HEK293 (cell line): ENCODE measurements around the gene ZC3H11A.

Source experiments
- CTCF ChIA-PET: fragments of 350-600 bp; formaldehyde crosslinking; extraction: SDS; loops from one replicate; lab custom pipeline; 2021; ENCODE audit warnings: antibody characterized with exemption; lab: Yijun Ruan, JAX
- POLR2A ChIA-PET: fragments of 300-600 bp; formaldehyde crosslinking; extraction: SDS; loops from one replicate; lab custom pipeline; 2020; ENCODE audit warnings: antibody characterized with exemption, inconsistent platforms; lab: Yijun Ruan, JAX
- H3K27ac ChIP-seq: fragments of 200-500 bp; sonication (Bioruptor generic); 2 replicates; pipeline ENCODE4 v1.5.1; 2014; ENCODE audit warnings: low read depth, low read length, control low read depth, inconsistent platforms; ENCODE audit errors: extremely low read depth
- H3K36me3 ChIP-seq, 2 experiments: fragments of 200-500 bp in 1 of 2; sonication (Bioruptor generic) in 1 of 2; 1 replicate in 1 of 2; 2 replicates in 1 of 2; pipeline ENCODE4 v1.5.1; 2014 to 2017; ENCODE audit warnings: inconsistent platforms in 2 of 2, low read length in 2 of 2; ENCODE audit not compliant: control insufficient read depth in 2 of 2, insufficient read depth in 1 of 2
- H3K4me1 ChIP-seq: fragments of 200-500 bp; sonication (Bioruptor generic); 2 replicates; pipeline ENCODE4 v1.5.1; 2014; ENCODE audit warnings: mild to moderate bottlenecking, low read length, inconsistent platforms; ENCODE audit not compliant: control insufficient read depth, insufficient read depth
- H3K4me3 ChIP-seq: 2 replicates; pipeline ENCODE4 v1.5.1; 2011; ENCODE audit warnings: low read depth, mild to moderate bottlenecking, control low read depth, low read length, moderate library complexity
- H3K9me3 ChIP-seq: fragments of 200-500 bp; sonication (Bioruptor generic); 2 replicates; pipeline ENCODE4 v1.5.1; 2014; ENCODE audit warnings: low read depth, low read length, inconsistent platforms; ENCODE audit not compliant: control insufficient read depth, insufficient read depth
- ATF2 ChIP-seq: fragments of 450-650 bp; formaldehyde crosslinking; IDR thresholded peaks from 2 replicates; pipeline ENCODE4 v1.5.1; 2016; ENCODE audit warnings: missing biosample characterization, missing genetic modification characterization, low read depth
- GLI4 ChIP-seq: fragments of 450-650 bp; formaldehyde crosslinking; IDR thresholded peaks from 2 replicates; pipeline ENCODE4 v1.5.1; 2016; ENCODE audit warnings: missing biosample characterization, missing genetic modification characterization
- IKZF3 ChIP-seq: fragments of 450-650 bp; IDR thresholded peaks from 2 replicates; pipeline ENCODE4 v1.5.0; 2018; ENCODE audit warnings: missing biosample characterization, mild to moderate bottlenecking, missing genetic modification characterization, moderate library complexity
- KLF1 ChIP-seq: fragments of 450-650 bp; formaldehyde crosslinking; IDR thresholded peaks from 2 replicates; pipeline ENCODE4 v1.5.1; 2016; ENCODE audit warnings: missing biosample characterization, missing genetic modification characterization
- PATZ1 ChIP-seq: fragments of 450-650 bp; formaldehyde crosslinking; IDR thresholded peaks from 2 replicates; pipeline ENCODE4 v1.5.1; 2016; ENCODE audit warnings: missing biosample characterization, missing genetic modification characterization
- SP3 ChIP-seq: fragments of 450-650 bp; formaldehyde crosslinking; IDR thresholded peaks from 2 replicates; pipeline ENCODE4 v1.5.1; 2016; ENCODE audit warnings: missing biosample characterization, missing genetic modification characterization
- TRIM28 ChIP-seq: IDR thresholded peaks from 2 replicates; pipeline ENCODE4 v1.6.1; 2011; ENCODE audit warnings: low read length, control low read depth, borderline replicate concordance
- YY1 ChIP-seq: fragments of 450-650 bp; formaldehyde crosslinking; IDR thresholded peaks from 2 replicates; pipeline ENCODE4 v1.5.1; 2018; ENCODE audit warnings: missing biosample characterization, missing genetic modification characterization
- ZBTB1 ChIP-seq: fragments of 450-650 bp; formaldehyde crosslinking; IDR thresholded peaks from 2 replicates; pipeline ENCODE4 v1.5.1; 2016; ENCODE audit warnings: missing biosample characterization, missing genetic modification characterization
- ZBTB17 ChIP-seq: fragments of 450-650 bp; formaldehyde crosslinking; IDR thresholded peaks from 2 replicates; pipeline ENCODE4 v1.5.1; 2016; ENCODE audit warnings: missing biosample characterization, missing genetic modification characterization
- ZBTB20 ChIP-seq: fragments of 450-650 bp; formaldehyde crosslinking; IDR thresholded peaks from 2 replicates; pipeline ENCODE4 v1.5.1; 2016; ENCODE audit warnings: missing biosample characterization, missing genetic modification characterization
- ZBTB21 ChIP-seq: fragments of 450-650 bp; formaldehyde crosslinking; IDR thresholded peaks from 2 replicates; pipeline ENCODE4 v1.5.1; 2017; ENCODE audit warnings: missing biosample characterization, missing genetic modification characterization
- ZBTB26 ChIP-seq: fragments of 450-650 bp; formaldehyde crosslinking; optimal IDR thresholded peaks from 2 replicates; pipeline ENCODE3; 2016; ENCODE audit warnings: missing biosample characterization, mild to moderate bottlenecking, missing genetic modification characterization
- ZFP69B ChIP-seq: fragments of 450-650 bp; formaldehyde crosslinking; IDR thresholded peaks from 2 replicates; pipeline ENCODE4 v1.5.1; 2016; ENCODE audit warnings: missing biosample characterization, missing genetic modification characterization
- ZNF157 ChIP-seq: fragments of 450-650 bp; formaldehyde crosslinking; IDR thresholded peaks from 2 replicates; pipeline ENCODE4 v1.5.1; 2016; ENCODE audit warnings: missing biosample characterization, missing genetic modification characterization
- ZNF248 ChIP-seq: fragments of 450-650 bp; formaldehyde crosslinking; IDR thresholded peaks from 2 replicates; pipeline ENCODE4 v1.5.1; 2017; ENCODE audit warnings: missing biosample characterization, missing genetic modification characterization
- ZNF335 ChIP-seq: fragments of 450-650 bp; formaldehyde crosslinking; conservative IDR thresholded peaks from 2 replicates; pipeline ENCODE4 v1.5.1; 2016; ENCODE audit warnings: missing biosample characterization, missing genetic modification characterization
- ZNF341 ChIP-seq: fragments of 450-650 bp; formaldehyde crosslinking; IDR thresholded peaks from 2 replicates; pipeline ENCODE4; 2016; ENCODE audit warnings: low read depth, missing biosample characterization, missing genetic modification characterization
- ZNF501 ChIP-seq: fragments of 450-650 bp; formaldehyde crosslinking; IDR thresholded peaks from 2 replicates; pipeline ENCODE4 v1.5.1; 2016; ENCODE audit warnings: missing biosample characterization, missing genetic modification characterization
- ZNF654 ChIP-seq: fragments of 450-650 bp; formaldehyde crosslinking; IDR thresholded peaks from 2 replicates; pipeline ENCODE4 v1.5.1; 2016; ENCODE audit warnings: low read depth, missing biosample characterization, missing genetic modification characterization
- ZNF660 ChIP-seq: fragments of 450-650 bp; IDR thresholded peaks from 2 replicates; pipeline ENCODE4 v1.5.1; 2018; ENCODE audit warnings: missing biosample characterization, mild to moderate bottlenecking, missing genetic modification characterization
- ZNF76 ChIP-seq: fragments of 450-650 bp; formaldehyde crosslinking; IDR thresholded peaks from 2 replicates; pipeline ENCODE4; 2016; ENCODE audit warnings: low read depth, missing biosample characterization, missing genetic modification characterization, borderline replicate concordance
- ZSCAN30 ChIP-seq: fragments of 450-650 bp; IDR thresholded peaks from 2 replicates; pipeline ENCODE4 v1.5.1; 2018; ENCODE audit warnings: missing biosample characterization, mild to moderate bottlenecking, missing genetic modification characterization, moderate library complexity
- TF ChIP-seq, protein P1 (sequence below): fragments of 450-650 bp; formaldehyde crosslinking; IDR thresholded peaks from 2 replicates; pipeline ENCODE4 v1.5.1; 2017; ENCODE audit warnings: missing biosample characterization, missing genetic modification characterization
- TF ChIP-seq, protein P2 (sequence below): fragments of 450-650 bp; formaldehyde crosslinking; conservative IDR thresholded peaks from 2 replicates; pipeline ENCODE4 v1.5.1; 2016; ENCODE audit warnings: low read depth, missing biosample characterization, missing genetic modification characterization
- TF ChIP-seq, protein P3 (sequence below): fragments of 450-650 bp; formaldehyde crosslinking; IDR thresholded peaks from 2 replicates; pipeline ENCODE4 v1.5.1; 2016; ENCODE audit warnings: missing biosample characterization, missing genetic modification characterization

Gene ZC3H11A

GRCh38 chr1:203795441-203796235 lies at the start of gene ZC3H11A, which contains the start of gene ZBED6:
ZC3H11A (plus strand) TSS chr1:203795623; CDS start chr1:203817071, 21,448 bp downstream.
ZBED6 (plus strand) TSS chr1:203795623; CDS start chr1:203797523, 1,900 bp downstream.
- H3K27ac ChIP-seq: peak within 1 kb of the TSS; percentile 93
- ChIA-PET POLR2A (interaction anchor here (0.6 kb wide), 1 partner anchor 22 kb away, joined by 3 read pairs; no protein-coding TSS in a partner anchor), CTCF (interaction anchor here (0.5 to 0.7 kb wide), 2 partner anchors 53 to 233 kb away, joined by 3 read pairs; no protein-coding TSS in a partner anchor)
- no peaks in the 10 kb centered on the region for H3K9me3 ChIP-seq
- 0 out of 2 replicates have a peak, but pooled peaks cover 2% of the 10 kb centered on the region for H3K4me1 ChIP-seq
- peaks cover 0 to 38% of the 10 kb centered on the region in 2 experiments; a peak in 2 of 3 replicates for H3K36me3 ChIP-seq
- H3K4me3 ChIP-seq: peak within 1 kb of the TSS; percentile 80
- TF ChIP-seq ZNF157 (tag by site-specific recombination): no peak
- TF ChIP-seq ZBTB1 (tag by site-specific recombination): no peak
- peak; percentile 37; the same call in 1 of the 2 replicates for TF ChIP-seq PATZ1
- TF ChIP-seq SP3 (tag by site-specific recombination): peak; percentile 96
- TF ChIP-seq ZBTB17 (tag by site-specific recombination): peak; percentile 89
- 0 out of 2 replicates have a peak, but pooled peaks have one; percentile 56 for TF ChIP-seq ZNF660 (tag by site-specific recombination)
- TF ChIP-seq ZNF76 (tag by site-specific recombination): peak; percentile 97
- peak; percentile 64; the same call in 1 of the 2 replicates for TF ChIP-seq TRIM28
- TF ChIP-seq, protein P1, sequence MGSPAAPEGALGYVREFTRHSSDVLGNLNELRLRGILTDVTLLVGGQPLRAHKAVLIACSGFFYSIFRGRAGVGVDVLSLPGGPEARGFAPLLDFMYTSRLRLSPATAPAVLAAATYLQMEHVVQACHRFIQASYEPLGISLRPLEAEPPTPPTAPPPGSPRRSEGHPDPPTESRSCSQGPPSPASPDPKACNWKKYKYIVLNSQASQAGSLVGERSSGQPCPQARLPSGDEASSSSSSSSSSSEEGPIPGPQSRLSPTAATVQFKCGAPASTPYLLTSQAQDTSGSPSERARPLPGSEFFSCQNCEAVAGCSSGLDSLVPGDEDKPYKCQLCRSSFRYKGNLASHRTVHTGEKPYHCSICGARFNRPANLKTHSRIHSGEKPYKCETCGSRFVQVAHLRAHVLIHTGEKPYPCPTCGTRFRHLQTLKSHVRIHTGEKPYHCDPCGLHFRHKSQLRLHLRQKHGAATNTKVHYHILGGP (tag by site-specific recombination): no peak
- TF ChIP-seq ATF2 (tag by site-specific recombination): peak; percentile 46; the same call in 1 of the 2 replicates
- TF ChIP-seq ZSCAN30 (tag by site-specific recombination): 0 out of 2 replicates have a peak, but pooled peaks have one; percentile 55
- TF ChIP-seq, protein P2, sequence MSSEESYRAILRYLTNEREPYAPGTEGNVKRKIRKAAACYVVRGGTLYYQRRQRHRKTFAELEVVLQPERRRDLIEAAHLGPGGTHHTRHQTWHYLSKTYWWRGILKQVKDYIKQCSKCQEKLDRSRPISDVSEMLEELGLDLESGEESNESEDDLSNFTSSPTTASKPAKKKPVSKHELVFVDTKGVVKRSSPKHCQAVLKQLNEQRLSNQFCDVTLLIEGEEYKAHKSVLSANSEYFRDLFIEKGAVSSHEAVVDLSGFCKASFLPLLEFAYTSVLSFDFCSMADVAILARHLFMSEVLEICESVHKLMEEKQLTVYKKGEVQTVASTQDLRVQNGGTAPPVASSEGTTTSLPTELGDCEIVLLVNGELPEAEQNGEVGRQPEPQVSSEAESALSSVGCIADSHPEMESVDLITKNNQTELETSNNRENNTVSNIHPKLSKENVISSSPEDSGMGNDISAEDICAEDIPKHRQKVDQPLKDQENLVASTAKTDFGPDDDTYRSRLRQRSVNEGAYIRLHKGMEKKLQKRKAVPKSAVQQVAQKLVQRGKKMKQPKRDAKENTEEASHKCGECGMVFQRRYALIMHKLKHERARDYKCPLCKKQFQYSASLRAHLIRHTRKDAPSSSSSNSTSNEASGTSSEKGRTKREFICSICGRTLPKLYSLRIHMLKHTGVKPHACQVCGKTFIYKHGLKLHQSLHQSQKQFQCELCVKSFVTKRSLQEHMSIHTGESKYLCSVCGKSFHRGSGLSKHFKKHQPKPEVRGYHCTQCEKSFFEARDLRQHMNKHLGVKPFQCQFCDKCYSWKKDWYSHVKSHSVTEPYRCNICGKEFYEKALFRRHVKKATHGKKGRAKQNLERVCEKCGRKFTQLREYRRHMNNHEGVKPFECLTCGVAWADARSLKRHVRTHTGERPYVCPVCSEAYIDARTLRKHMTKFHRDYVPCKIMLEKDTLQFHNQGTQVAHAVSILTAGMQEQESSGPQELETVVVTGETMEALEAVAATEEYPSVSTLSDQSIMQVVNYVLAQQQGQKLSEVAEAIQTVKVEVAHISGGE (tag by site-specific recombination): peak; percentile 93
- TF ChIP-seq KLF1 (tag by site-specific recombination): peak; percentile 75
- TF ChIP-seq ZBTB21 (tag by site-specific recombination): peak; percentile 38
- peak; percentile 97 for TF ChIP-seq YY1
- no peak for TF ChIP-seq GLI4
- no peak for TF ChIP-seq ZNF654
- peak; percentile 48; the same call in 1 of the 2 replicates for TF ChIP-seq ZNF341 (tag by site-specific recombination)
- TF ChIP-seq ZBTB20 (tag by site-specific recombination): no peak; the same call in none of the 2 replicates
- TF ChIP-seq ZNF335 (tag by site-specific recombination): peak; percentile 93
- TF ChIP-seq IKZF3 (tag by site-specific recombination): 0 out of 2 replicates have a peak, but pooled peaks have one; percentile 28
- TF ChIP-seq ZNF248: no peak
- TF ChIP-seq ZBTB26 (tag by site-specific recombination): peak; percentile 40
- 0 out of 2 replicates have a peak, but pooled peaks have one; percentile 48 for TF ChIP-seq ZNF501 (tag by site-specific recombination)
- TF ChIP-seq, protein P3, sequence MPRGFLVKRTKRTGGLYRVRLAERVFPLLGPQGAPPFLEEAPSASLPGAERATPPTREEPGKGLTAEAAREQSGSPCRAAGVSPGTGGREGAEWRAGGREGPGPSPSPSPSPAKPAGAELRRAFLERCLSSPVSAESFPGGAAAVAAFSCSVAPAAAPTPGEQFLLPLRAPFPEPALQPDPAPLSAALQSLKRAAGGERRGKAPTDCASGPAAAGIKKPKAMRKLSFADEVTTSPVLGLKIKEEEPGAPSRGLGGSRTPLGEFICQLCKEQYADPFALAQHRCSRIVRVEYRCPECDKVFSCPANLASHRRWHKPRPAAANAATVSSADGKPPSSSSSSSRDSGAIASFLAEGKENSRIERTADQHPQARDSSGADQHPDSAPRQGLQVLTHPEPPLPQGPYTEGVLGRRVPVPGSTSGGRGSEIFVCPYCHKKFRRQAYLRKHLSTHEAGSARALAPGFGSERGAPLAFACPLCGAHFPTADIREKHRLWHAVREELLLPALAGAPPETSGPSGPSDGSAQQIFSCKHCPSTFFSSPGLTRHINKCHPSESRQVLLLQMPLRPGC: peak; percentile 46; the same call in 1 of the 2 replicates
- TF ChIP-seq ZFP69B (tag by site-specific recombination): peak; percentile 49
